Renal cortex interstitium (tissue), 11 donors: ENCODE results near the gene MPRIP. TPM values are rescaled to one million over a fixed set of nuclear protein-coding genes. Genes with fewer than 3 reads are reported as not detected.
"Not testable (repeated sequence)": the region's sequence is repeated elsewhere in the genome, so short reads cannot be mapped to it uniquely, and the experiment has no call there.

Experiments used
- DNase-seq, 11 donors: peaks; one replicate each; pipeline ENCODE4 v3.0.0-alpha.2; 2013; ENCODE audit warnings: low read depth in 9 of 11, low spot score in 4 of 11; ENCODE audit errors: extremely low read depth in 1 of 11
- polyA plus RNA-seq, 3 donors: library from polyadenylated mRNA; unstranded; fragments of 120-200 nt; gene quantifications; one replicate each; pipeline ENCODE4 v1.2.1, GENCODE V29; 2013; ENCODE audit not compliant: insufficient read length in 3 of 3

The MPRIP gene
- polyA plus RNA-seq, 3 donors = 150 to 177 (median 174) TPM

DNA sequence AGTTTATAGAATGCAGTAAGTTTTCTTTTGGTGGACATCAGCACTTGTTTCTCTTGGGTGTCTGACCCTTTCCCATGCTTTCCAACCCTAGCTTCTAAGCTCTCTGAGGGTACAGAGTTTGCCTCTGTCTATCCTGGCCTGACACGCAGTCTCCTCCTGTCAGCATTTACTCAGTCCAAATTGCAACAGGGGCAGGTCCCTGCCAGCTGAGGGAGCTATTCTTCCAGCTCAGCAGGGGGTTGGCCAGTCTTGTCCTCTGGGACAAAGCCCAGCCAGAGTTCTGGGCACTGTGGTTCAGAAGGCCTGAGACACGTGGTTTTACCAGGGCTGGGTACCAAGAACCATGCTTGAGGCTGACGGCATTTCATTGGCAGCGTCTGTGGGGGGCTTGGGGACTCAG is 32.3 kb upstream of the MPRIP start:
- not testable (repeated sequence) for DNase-seq

DNA sequence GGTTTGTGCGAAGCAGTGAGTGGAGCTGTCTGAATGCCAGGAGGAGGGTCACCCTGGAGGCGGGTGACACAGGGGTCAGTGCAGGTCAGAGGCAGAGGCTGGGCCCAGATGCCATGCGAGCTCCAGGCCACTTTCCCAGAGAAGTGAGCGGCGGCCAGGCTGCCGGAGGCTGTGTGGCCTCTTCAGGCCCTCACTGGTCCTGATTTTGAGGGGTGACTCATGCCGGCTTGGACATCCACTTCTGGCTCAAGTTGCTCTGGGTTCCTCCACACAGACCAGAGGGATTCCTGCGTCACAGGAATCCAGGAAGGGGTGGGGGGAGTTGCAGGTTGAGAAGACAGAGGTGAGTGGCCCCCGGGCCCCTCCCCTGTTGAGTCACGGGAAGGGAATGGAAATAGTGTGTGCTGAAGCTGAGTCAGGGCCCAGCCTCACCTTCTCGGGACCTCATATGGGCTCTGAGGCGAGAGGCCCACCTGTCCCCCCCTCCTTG is 31.7 kb upstream of the MPRIP start:
- DNase-seq = not testable (repeated sequence)

DNA sequence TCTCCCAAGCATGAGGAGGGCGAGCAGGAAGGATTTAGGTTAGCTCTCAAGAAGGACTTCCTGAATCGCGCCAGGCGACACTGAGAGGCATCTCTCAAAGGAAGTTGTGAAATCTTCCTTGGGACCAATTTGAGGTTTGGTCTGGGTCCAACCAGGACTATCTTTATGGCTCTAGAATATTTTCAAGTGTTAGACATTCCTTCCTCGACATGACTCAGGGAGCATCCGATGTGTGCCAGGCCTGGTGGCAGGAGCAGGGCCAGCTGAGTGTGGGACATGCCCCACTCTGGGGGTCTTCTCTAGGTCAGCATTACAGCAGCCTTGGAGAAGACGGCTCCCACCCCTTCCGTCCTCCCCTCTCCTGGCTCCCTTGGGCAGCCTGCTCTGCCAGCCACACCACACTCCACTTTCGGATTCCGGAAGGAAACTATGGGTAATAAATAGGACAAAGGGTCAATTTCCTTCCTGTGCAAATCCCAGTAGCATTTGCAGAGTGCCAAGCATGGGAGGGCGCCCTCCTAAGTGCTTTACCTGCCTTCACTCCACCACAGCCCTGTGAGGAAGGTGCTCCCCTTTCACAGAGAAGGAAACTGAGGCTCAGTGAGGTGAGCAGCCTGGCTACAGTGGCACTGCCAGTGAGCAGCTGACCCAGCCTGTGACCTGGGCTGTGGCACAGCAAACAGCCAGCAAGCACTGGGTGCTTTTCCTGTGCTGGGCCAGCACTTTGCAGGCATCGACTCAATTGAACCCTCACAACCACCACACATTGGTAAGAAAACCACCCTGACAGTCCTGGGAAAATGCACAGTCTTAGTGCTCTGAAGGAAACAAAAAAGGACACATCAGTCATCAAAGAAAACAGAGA is 31.0 kb upstream of the MPRIP start:
- DNase-seq = not testable (repeated sequence)

DNA sequence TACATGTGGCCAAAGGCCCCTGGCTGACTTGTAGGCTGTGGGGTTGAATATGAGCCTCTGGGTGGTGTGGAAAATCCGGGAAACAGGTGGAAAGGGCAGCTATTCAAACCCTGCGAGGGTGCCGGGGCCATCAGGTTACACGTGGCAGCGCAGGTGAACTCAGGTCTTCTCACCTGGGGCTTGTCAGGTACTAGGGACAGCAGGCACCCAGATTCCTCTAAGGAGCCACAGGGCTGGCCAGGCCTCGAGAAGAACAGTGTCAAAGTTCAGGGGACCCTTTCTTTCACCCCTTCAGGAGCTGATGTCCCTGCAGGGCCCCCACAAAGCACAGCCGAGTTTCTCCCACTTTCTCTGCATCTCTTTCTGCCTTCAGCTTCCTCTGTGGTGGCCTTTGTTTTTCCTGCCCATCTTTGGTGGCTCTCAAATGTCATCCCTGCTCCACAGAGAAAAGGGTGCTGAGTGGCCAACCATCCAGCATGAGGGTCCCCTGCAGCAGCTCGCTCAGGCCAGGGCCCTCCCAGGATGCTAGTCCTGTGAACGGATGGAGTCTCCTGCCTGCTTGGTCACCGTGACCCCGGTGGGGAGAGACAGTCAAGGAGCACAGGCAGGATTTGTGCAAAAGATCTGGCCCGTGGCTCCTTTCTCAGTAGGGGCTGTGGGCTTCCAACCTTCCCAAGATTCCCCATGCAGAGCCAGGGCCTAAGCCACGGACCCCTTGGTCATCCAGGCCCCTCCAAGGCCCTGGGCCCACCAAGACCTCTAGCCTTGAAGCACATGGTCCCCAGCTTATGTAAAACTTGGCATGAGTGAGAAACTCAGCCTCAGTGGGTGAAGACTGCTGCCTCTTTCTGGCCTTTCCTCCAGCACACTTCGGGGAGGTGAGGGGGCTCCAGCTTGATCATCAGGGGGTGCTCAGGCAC is 28.2 kb upstream of the MPRIP start:
- not testable (repeated sequence) for DNase-seq

DNA sequence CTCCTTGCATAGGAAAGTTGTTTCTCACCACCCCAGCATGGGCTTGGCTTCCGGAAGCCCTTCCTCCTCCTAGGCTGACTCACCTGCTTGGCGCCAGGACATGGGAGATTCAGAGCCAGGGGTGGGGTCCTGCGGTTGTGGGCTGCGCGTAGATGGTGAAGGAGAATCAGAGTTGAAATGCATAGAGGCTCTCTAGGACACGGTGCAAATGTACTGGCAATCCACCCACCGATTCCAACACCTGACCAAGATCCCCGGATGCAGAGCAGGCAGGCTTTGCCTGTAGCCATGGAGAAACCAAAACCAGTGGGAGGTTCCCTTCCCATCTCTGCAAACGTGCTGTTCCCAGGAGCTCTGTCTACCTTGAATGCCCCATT is 27.5 kb upstream of the MPRIP start:
- not testable (repeated sequence) for DNase-seq

DNA sequence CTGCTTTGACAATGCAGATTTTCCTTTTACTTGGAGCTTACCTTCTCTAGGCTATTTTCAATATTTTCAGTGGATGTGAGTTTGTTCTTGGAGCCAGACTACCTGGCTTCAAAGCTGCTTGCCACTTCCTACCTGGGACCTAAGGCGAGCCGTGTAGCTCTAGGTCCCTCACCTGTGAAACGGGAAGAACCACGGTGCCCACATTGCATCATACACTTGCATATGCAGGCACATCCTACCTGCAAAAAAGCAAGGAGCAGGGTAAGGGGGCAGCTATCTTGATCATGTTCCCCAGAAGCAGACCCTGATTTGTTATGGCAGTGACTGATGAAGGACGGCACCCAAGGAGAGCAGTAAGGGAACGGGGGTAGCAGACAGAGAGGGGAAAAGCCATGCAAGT is 27.0 kb upstream of the MPRIP start:
- DNase-seq = no peak

DNA sequence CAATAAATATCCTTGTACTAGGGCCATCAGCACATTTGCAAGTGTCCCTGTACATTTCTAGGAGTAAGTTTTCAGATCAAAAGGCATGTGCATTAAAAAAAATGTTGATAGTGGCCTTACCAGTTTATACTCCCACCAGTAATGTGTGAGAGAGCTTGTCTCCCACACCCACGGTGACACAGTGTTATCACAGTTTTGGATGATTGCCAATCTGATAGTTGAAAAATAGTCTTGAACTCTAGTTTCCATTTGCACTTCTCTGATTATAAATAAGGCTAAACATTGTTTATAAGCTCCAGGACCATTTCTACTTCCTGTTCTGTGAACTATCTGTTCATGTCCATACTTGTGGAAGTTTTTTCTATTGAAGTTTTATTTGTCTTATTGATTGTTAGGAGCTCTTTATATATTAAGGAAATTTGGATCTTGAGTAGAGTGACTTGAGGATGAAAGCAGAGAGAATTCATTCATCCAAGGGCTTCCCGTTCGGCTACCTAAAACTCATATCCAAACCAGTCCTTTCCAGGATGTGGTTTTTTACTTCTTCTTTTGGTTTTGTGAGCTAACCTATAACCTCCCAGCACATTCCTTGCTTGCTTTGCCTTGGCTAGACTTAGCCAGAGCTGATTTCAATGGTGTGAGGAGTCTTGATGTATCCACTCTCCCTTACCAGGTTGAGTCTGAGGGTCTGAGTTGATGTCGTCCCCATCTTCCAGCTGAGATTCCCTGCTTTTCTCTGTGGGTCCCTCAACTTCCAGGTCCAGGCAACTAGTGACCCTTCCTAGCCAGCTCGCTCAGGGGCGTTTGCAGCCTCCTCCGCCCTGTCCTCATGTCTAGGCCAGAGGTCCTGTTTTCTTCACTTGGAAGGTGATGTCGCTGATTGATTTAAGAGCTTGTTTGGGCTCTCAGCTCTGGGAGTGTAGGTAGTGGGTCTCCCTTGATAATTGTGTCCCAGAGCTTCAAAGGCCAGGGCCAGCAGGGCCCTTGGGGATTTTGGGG is 25.8 kb upstream of the MPRIP start:
- DNase-seq = not testable (repeated sequence)

DNA sequence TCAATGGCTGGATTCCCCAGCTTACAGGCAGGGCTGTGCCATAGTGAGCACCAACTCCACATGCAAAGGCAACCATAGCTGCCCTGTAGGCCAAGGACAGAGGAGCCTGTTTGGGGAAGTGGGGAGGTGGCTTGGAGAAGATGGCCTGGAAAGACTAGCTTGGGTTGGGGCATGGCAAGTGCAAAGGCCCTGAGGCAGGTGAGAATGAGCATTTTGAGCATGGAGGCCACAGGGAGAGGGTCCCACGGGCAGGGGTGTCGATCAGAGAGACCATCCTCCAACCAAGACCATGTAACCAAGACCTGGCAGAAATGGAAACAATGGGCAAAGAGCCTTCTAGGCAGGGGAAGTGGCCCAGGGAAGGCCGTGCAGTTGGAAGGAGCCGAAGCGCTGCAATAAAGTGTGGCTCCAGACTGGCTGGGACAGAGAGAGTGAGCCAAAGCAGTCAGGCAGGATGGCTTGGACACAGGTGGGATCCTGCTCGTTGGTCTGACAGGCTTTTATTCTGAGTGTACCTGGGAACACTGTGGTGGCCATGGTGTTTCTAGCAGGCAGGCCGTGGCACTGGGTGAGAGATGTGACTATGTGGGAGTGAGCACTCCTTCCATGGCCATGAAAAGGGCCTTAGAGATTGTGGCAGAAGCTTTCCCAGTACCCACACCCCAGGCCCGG is 24.8 kb upstream of the MPRIP start:
- DNase-seq = no peak

DNA sequence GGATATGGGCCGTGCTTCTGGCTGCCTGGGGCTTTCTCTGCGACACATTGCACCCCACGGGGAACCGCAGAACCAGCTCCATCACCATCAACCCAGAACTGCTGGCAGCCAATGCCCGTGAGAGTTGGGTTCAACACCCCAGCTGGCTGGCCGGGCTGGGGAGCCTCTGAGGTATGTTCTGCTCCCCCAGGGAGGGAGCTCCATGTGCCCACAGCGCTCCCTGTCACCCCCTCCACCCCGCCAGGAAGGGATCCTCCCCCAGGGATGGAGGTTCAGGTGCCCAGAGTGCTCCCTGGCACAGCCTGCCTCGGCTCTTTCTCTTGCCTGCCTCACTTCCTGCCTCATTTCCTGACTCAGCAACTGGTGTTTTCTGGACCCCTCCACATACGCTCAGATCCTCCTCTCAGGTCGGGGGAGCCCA is 24.2 kb upstream of the MPRIP start:
- DNase-seq = no peak

DNA sequence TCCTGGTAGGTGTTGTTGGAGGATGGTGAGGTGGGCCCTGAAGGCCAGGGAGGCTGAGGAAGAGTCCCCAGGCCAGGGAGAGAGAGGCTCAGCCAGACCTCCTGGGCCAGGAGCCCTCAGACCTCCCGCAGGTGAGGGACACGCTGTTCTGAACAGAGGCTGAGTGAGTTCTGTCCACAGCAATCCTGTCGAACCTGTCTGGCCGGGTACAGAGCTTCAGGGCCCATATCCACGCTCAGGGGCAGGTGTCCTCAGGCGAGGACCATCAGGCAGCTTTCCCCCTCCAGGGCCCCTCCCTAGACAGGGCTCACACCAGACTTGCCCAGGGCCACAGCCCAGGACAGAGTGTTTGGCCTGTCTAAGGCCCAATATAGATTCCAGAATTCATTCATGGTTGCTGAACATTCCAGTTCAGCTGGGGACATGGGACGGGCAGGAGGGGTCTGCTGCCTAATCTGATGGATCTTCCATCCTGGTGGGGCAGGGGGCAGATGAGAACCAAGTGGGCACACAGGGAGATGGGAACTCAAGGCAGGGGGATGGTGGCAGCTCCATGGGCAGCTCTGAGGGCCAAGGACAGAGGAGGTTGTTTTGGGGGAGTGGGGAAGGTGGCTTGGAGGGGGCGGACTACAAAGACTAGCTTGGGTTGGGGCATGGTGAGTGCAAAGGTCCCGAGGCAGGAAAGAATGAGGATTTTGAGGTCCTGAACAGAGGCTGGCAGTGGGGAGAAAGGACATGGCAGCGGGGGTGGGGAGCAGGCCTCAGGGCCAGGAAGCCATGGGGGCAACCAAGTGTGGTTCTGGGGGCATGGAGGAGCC is 23.4 kb upstream of the MPRIP start:
- peak in 2 of 11 donors; percentile 49 to 56 for DNase-seq

DNA sequence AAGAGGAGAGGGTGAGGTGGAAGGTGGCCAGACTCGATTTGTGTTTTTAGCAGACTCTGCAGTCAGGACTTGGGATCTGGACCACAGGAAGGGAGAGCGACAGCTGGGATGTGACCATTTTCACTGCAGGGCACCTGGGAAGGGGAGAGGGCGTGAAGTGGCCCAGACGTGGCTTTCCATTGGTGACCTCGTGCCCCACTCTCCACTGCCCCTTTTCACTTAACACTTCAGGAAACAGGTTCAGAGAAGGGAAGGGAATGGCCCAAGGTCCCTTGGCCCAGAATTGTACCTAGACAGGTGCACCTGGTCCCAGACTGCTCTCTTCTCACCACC is 22.9 kb upstream of the MPRIP start:
- DNase-seq = no peak

DNA sequence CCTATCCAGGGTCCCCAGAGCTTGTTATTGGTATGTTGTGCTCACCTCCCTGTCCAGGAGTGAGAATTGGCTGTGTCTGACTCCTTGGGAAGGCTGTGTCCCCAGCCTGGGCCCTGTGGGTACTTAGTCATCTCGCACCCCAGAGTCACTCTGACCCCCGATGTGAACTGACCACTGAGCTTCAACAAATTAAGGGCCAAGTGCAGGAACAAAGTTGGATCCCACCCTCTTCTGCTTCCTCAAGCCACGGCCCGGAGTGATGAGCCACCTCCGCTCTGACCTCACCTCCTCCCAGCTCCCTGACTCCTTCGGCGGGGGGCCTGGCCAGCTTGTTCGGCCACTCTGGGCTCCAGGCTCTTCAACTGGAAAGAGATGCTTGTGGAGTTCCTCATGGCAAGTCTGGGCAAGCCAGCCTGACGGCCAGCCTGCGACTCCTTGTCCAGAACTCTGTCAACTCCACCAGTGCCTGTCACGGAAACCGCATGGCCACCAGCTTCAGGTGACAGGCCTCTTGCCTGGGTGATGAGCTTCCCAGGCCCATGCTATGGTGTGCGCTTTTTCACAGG is 22.3 kb upstream of the MPRIP start:
- no peak for DNase-seq

DNA sequence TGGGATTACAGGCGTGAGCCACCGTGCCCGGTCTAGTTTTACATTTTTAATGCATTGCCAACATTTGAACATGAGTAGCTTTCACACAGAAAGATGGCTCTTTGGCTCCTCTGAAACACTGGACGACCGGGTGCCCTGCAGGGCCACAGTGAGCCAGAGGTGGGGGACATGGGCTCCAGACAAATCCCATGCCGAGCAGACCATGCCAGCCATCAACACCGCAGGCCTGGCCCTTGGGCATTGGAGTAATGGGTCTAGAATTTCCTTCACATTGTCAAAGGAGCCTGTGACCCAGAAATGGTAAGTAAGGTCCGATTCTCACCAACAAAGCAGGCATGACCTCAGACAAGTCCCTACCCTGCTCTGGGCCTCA is 21.4 kb upstream of the MPRIP start:
- DNase-seq = no peak

DNA sequence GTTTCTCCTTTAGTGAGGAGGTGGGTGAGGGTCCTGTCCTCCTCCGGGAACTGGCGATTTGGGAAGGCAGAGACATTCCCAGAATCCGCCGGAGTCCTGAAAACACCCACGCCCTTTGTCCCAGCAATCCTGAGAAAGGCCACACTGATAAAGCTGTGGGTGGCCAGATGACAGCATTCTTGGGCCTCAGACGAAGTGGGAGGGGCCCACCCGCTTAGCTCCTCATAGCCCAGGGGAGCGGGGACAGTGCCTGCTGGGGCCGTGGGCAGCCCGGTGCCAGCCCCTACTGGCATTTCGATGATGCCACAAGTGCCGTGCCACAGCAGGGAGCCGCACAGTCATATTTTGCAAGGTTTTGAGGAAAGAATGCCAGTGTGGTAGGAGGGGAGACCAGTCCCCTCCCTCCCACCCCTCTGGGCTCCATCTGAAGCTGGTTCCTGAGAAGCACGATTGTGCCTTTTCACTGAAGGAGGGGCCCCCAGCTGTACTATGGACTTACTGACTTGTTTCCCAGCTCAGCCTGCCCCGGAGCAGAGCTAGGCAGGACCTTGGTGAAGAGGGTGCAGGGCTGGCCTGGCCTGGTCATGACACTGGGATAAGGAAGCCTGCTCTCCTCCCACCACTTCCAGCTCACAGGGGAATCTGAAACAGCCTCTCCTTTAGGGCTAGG is 20.9 kb upstream of the MPRIP start:
- DNase-seq = no peak

DNA sequence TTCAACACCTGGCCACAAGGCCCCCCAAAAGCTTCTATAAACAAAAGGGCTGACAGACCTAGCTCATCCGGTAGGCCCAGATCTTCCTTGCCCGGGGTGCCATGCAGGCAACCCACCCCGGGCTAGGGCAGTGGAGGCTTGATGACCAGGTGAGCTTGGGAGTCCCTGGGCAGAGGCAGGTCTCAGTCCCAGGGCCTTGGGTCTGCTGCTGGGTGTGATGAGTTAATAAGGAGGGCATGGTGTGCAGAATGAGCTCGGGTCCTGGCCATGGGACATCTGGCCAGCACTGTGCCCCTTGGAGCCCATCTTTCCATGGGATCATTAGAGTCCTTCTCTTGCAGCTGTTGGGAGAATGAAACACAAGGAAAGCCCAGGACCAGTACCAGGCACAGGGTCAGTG is 20.2 kb upstream of the MPRIP start:
- no peak for DNase-seq

DNA sequence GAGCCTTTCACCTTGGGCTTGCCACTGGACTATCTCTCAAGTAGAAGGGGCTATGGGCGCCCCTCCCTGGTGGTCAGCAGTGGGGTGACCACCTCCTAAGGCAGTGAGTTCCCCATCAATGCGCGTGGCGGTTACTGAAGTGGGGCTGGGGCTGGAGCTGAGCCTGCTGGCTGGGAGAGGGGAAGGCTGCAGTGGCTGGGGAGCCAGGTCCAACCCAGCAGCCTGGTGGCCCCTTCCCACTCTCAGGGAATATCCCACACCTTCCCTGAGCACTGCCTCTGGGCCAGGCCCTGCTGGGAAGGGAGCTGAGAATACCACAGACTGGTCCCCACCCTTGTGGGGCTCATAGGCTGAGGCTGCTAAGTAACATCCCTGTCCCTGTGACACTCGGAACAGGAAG is 19.8 kb upstream of the MPRIP start:
- no peak for DNase-seq

DNA sequence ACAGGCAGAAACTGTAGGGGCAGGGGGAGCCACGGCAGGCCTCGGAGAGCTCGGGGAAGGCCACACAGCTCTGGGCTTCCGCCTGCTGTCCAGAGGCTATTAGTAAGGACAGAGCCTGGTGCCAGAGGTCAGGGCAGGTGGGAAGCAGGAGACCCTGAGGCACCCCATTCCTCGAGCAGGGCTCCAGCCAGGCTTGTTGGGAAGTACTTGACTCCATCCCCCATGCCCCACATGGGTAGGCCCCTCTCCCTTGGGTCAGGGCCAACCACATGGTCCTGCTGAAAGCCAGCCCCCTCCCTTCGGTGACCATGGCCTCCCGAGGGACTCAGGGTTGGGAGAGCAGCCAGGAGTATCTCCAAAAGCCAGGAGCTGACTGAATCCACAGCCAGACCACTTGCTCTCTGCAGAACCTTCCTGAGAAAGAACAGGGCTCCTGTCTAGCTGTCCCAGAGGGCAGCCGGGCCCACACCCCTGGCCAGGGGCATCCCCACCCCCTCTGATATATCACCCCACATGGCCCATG is 17.4 kb upstream of the MPRIP start:
- DNase-seq = no peak
